ENCODE data around the gene SELL.

DNA sequence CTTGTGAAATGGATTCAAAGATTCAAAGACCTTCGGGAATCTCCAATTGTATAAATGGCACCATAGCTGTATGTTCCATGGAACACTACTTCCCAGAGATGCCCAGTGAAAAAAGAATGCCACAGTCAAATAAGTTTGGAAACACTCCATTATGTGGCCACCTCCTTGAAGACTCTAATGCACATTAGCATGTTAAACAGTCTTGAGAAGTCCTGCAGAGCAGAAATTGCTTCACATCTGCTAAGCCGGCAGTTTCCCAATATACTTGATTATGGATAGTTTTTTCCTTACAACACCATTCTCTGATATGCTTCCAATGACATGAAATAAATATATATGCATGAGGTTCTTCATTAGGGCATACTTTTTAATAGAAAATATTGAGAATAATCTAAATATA, 35.1 kb upstream of the SELL start:
- no peak for TF ChIP-seq CTCF (IDR thresholded peaks at IDR 0.05; ENCODE audit: insufficient read depth, low read length, poor library complexity, severe bottlenecking)
- TF ChIP-seq EZH2phosphoT487 (conservative IDR thresholded peaks at IDR 0.05; ENCODE audit: low read length) = no peak

Measured in SU-DHL-6 (cell line).